Stimulated activated CD8-positive, alpha-beta memory T cell treated with anti-CD3 and anti-CD28 coated beads, Interleukin-4, amount 100 ng/mL, for 24 hours (primary cell): Measurements from ENCODE around the gene NFKBIL1.
A peak's percentile ranks its signal among the peaks of the same experiment; 100 is the strongest.
"Not testable (repeated sequence)": the region's sequence is repeated elsewhere in the genome, so short reads cannot be mapped to it uniquely, and the experiment has no call there.

ENCODE experiments used
- DNase-seq: peaks from one replicate; pipeline ENCODE4 v3.0.0-alpha.2; 2020; ENCODE audit warnings: low read depth

The NFKBIL1 gene, protein sequence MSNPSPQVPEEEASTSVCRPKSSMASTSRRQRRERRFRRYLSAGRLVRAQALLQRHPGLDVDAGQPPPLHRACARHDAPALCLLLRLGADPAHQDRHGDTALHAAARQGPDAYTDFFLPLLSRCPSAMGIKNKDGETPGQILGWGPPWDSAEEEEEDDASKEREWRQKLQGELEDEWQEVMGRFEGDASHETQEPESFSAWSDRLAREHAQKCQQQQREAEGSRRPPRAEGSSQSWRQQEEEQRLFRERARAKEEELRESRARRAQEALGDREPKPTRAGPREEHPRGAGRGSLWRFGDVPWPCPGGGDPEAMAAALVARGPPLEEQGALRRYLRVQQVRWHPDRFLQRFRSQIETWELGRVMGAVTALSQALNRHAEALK

GRCh38 chr6:31546958-31547726 lies at the start of gene NFKBIL1:
NFKBIL1 (plus strand) TSS chr6:31547608; CDS start chr6:31547695, 87 bp downstream.
- peak; percentile 89 for DNase-seq

DNA sequence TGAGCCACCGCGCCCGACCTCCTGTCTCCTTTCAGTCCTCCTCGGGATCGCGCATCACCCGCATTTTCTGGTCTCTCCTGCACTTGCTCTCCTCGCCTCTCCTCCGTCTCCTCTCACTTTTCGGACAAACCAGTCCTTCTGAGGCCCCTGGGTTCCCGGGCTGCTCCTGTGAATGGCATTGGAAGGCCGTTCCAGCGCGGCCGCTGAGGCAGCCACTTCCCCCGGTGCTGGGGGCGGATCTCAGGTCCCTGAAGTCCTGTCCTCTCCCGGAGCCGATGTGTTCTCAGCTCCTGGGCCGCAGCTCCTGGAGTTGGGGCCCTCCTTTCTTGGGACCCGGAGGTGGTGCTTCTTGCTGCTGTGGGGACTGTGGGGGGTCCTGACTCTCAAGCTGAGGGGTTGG lies 48.7 kb upstream of the NFKBIL1 start:
- DNase-seq = no peak

DNA sequence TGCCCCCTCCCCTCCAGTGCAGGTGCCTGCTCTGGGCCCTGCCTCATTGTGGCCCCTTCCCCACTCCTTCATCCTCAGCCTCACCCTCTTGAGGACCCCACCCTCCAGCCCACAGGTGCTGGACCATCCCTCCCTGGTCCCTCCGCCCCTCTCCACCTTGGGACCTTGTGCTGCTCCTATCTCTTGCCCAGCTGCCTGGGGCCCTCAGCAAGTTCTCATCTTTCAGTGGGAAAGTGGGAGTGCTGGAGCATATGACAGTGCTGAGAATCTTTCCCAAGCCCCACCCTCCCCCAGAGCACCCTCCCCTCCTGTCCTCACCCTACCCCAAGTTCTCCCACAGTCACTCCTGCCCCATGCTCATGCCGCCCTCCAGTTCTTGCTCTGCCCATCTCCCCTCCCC lies 47.8 kb upstream of the NFKBIL1 start:
- DNase-seq = not testable (repeated sequence)

- DNase-seq = no peak
These were observed 44.8 kb upstream of the NFKBIL1 start for GRCh38 chr6:31502586-31502985.

- DNase-seq = not testable (repeated sequence)
These were observed 38.4 kb upstream of the NFKBIL1 start for GRCh38 chr6:31509036-31509435.

DNA sequence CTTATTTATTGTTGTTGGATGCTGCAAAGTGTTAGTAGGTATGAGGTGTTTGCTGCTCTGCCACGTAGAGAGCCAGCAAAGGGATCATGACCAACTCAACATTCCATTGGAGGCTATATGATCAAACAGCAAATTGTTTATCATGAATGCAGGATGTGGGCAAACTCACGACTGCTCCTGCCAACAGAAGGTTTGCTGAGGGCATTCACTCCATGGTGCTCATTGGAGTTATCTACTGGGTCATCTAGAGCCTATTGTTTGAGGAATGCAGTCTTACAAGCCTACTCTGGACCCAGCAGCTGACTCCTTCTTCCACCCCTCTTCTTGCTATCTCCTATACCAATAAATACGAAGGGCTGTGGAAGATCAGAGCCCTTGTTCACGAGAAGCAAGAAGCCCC lies 37.4 kb upstream of the NFKBIL1 start:
- no peak for DNase-seq

DNA sequence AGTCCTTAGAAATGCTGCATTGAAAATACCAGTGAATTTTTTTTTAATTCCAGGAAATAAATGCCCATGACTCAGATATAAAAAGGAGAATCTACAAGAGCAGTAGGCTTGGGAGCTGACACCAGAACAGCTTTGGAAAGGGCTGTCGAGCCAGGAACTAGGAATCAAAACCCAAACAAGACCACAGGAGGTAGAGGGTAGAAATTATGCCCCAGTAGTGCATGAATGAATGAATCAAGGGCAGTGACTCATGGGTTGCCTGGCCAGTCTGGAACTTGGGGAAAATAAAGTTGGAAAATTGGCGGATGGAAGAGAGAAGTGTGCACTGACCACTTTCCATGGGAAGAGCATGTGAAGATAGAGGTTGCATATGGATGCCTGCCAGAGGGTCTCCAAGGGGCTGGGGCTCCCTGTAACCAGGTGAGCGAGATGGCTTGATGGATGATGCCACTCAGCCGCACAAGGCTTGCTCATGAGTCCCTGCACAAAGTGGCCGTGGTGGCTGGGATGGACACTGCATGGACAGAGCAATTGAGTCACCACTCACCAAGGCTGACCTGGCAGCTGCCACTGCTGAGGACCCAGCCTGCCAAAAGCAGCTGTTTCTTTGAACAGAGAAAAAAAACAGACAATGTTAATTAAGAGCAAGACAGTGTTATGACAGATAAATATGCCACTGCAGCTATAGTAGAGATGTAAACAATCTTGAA lies 33.8 kb upstream of the NFKBIL1 start:
- no peak for DNase-seq

DNA sequence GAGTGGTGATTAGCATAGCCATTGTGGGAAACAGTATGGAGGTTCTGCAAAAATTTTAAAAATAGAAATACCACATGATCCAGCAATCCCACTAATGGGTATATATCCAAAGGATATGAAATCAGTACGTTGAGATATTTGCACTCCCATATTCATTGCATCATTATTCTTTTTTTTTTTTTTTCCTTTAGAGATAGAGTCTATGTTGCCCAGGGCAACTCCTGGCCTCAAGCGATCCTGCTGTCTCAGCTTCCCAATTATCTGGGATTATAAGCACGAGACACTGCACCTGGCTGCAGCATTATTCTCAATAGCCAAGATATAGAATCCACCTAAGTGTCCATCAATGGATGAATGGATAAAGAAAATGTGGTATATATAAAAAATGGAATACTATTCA lies 25.6 kb upstream of the NFKBIL1 start:
- DNase-seq = no peak

DNA sequence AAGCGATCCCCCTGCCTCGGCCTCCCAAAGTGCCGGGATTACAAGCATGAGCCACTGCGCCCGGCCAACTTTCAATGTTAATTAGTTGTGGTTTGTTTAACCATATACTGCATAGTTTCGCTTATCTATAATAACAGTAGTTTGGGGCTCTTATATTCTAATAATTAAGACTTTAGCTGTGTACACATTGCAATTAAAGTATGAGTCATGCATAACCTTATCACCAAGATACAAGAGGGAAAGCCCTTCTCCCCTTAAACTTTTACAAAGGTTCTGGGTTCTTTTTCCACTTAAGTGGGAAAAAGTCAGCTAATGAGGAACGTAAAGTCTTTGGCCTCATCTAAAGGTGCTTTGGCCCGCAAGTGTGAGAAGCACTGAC lies 21.9 kb upstream of the NFKBIL1 start:
- no peak for DNase-seq

DNA sequence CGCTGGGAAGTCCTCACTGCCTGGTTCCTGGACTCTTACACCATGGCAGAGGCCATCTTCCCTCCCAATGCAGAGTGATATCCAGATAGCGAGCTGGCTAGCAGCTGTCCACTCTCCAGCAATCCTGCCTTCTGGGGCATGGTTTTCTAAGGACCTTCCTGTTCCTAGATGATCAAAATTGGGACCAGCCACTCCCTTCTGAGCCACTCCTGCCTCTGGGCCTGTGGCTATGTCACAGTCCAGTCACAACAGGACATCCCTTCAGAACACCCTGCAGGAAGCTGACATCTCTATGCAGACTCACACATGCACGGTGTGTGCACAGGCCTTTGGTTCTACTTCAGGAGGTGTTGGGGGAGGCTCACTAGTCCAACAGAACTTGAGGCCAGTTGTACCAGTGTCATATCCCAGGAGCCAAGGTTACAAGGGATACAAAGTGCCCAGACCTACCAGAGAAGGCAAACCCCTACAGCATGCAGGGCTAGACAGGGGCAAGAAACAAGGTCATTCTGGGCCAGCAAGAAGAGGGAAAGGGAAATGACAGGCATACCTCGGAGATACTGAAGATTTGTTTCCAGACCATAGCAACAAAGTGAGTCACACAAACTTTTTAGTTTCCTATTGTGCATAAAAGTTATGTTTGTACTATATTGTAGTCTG lies 21.3 kb upstream of the NFKBIL1 start:
- no peak for DNase-seq

- DNase-seq = no peak
These were observed 19.1 kb upstream of the NFKBIL1 start for GRCh38 chr6:31528307-31528777.

DNA sequence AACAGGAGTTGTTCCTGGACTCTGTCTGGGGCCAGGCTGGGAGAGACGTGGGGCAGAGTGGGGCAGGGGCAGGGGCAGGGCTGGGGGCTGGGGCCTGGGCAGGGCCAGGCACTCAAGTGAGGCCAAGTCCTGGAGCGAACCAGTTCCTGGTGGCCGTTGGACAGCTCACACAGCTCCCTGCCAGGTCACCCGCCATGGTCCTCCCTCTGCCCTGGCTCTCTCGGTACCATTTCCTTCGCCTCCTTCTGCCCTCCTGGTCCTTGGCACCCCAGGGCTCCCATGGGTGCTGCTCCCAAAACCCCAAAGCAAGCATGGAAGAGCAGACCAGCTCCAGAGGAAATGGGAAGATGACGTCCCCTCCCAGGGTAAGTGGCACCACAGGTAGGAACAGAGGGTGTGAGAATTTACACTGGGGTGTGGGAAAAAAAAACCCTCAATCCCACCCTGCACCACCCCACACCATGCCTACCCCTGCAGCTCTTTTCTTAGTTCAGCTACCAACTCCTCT lies 18.5 kb upstream of the NFKBIL1 start, which contains the start of gene MCCD1:
TSS of gene MCCD1 (plus strand) at position 142 of the 508 bp plus-strand sequence. CDS start at position 195, 53 bp downstream.
- DNase-seq = no peak

GRCh38 chr6:31529329-31530150 lies 17.9 kb upstream of the NFKBIL1 start:
- DNase-seq = no peak

DNA sequence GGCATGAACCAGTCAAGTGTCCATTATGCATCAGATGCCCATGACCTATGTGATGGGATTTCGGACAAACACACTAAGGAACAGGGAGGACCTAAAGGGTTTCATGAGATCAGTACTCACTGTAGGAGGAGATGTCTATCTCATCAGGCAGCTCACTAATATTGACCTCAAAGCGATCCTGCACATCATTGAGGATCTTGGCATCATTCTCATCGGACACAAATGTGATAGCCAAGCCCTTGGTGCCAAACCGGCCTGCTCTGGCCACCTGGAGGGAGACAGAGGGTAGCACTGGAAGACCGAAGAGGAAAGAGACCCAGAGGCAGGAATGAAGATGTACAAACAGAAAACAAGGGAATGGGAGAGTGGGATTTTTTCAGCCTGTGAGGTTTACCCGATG lies 16.7 kb upstream of the NFKBIL1 start:
- DNase-seq = no peak

- no peak for DNase-seq
These were observed 16.2 kb upstream of the NFKBIL1 start for GRCh38 chr6:31531162-31531561.

DNA sequence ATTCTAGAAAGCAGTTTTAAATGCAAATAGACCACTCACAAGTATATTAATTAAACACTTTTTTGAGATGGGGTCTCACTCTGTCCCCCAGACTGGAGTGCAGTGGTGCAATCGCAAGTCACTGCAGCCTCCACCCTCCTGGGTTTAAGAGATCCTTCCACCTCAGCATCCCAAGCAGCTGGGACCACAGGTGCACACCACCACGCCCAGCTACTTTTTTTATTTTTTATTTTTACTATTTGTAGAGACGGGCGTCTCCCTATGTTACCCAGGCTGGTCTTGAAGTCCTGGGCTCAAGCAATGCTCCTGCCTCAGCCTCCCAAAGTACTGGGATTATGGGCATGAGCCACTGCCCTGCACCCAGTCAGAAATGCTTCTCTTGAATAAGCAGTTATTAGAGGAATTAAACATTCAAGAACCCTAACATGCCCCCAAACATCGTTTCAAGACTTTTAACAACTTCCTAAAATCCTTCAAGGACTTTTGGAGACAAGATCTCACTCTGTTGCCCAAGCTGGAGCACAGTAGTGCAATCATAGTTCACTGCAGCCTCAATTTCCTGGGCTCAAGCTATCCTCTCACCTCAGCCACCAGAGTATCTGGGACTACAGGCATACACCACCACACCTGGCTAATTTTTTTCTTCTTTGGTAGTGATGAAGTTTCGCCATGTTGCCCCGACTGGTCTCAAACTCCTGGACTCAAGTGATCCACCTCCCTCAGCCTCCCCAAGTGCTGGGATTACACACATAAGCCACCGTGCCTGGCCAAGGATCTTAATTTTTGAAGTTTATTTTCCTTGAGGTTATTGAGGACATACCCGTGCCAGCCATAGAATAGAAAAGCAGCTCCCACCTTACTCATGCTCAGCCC lies 15.4 kb upstream of the NFKBIL1 start:
- no peak for DNase-seq

DNA sequence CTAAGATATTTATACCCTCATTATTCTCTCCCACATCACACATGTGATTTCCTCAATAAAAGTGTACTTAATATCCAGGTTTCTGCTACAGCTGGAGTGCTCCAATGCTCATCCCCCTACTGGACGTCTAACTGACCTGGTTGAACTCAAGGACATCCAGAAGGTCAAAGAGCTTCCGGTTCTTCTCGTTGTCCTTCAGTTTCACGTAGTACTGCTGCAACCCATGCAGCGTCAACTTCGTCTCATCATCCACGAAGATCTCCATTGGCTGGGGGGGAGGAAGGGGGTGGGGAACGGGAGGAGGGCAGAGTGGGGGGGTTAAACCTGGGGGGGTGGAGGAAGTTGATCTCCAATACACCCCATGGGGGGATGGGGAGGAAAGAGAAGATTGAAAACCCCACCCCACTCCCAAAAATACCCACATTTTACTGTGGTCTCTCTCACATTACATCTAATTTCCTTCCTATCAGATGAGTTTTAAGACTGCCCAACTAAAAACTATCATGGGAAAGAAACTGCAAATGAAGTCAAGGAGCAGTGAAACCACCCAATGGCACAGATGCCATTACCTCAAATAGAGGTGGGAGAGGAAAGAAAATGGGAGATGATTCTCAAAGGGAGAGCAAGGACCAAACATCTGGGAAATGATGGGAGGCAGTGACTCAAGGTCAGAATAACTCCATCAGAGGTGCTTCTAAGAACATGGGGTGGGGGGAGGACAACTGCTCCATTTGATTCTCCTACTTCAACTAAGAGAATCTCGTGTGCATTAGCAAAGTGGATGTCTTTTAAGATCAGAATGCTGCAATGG lies 14.6 kb upstream of the NFKBIL1 start:
- no peak for DNase-seq

DNA sequence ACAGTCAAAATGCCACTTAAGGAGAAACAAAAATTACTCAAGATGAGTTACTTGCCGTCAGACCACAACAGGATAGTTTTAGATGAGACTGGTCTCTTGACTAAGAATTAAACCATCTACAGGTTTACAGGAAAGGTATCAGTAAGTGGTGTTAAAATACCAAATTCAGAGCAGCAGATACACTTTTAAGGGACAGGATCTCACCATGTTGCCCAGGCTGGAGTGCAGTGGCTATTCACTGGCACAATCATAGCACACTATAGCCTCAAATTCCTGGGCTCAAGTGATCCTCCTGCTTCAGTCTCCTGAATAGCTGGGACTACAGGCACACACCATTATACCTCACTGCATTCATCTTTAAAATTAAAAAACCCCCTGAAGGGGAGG lies 14.0 kb upstream of the NFKBIL1 start:
- no peak for DNase-seq

DNA sequence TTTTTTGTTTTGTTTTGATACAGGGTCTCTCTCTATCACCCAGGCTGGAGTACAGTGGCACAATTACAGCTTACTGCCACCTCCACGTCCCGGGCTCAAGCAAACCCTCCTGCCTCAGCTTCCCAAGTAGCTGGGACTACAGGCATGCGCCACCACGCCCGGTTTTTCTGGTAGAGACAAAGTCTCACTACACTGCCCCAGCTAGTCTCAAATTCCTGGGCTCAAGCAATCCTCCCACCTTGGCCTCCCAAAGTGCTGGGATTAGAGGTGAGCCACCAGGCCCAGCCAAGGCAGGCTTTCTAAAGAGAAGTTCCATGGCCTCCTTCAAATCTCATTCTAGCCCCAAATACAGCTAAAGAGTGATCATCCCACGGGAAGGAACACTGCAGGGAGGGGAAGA lies 13.4 kb upstream of the NFKBIL1 start:
- no peak for DNase-seq
